Sciatic nerve (tissue), 2 donors: Measurements from ENCODE around the gene MAN1C1. TPM values are rescaled to one million over a fixed set of nuclear protein-coding genes. Genes with fewer than 3 reads are reported as not detected.

Experiments used
- ATAC-seq: fragments of 200-7000 bp; cut with Tn5 transposase; one replicate; pipeline ENCODE4 v1.9.1; 2020; ENCODE audit warnings: mild to moderate bottlenecking, moderate library complexity
- DNase-seq: peaks from one replicate; pipeline ENCODE4 v3.0.0-alpha.2; 2020; ENCODE audit warnings: low spot score
- intact Hi-C: fragments of 100-400 bp; cut with DNase I; formaldehyde crosslinking; loops from one replicate; pipeline ENCODE4 v1.14.2; 2022
- total RNA-seq: library from RNA; stranded (reverse); fragmentation: NEBNext Ultra II Directional; extraction: Animal tissue kit (Norgen Biotek cat#: 25700); gene quantifications from one replicate; pipeline ENCODE4 v1.2.1, GENCODE V29; 2021
- donor health status: DM: no; HTN: no; CAD: no.
- donor health status: DM: no; HTN: no; CAD: no.

The MAN1C1 gene
- total RNA-seq, 1 donor from 2014 or later: 29.4 TPM

GRCh38 chr1:25608488-25609178 is 8.0 kb upstream of the MAN1C1 start:
- ATAC-seq: peak; percentile 94
- intact Hi-C loops: no loop called here
- peak; percentile 93 for DNase-seq

DNA sequence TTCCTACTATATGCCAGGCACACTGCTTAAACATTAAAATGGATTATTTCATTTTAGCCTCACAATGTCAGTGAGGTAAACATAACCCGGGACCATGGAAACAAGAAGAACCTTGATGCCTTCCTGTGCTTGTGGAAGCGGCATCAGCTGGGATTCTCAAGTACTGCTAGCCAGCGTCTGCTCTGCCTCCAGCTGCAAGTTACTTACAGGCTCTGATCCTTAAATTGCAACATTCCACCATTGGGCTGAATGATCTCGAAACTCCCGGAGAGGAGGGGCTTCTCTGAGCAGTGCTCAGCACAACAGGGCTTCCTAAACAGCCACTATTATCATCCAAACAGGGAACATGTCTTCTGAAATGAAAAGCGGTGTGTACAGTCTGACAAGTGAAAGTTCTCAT is 6.7 kb upstream of the MAN1C1 start:
- DNase-seq: no peak
- ATAC-seq: no peak
- intact Hi-C loops: loop anchor here (5.0 kb wide), 1 partner anchor 192 kb away; the partner anchor contains the start of gene SELENON

DNA sequence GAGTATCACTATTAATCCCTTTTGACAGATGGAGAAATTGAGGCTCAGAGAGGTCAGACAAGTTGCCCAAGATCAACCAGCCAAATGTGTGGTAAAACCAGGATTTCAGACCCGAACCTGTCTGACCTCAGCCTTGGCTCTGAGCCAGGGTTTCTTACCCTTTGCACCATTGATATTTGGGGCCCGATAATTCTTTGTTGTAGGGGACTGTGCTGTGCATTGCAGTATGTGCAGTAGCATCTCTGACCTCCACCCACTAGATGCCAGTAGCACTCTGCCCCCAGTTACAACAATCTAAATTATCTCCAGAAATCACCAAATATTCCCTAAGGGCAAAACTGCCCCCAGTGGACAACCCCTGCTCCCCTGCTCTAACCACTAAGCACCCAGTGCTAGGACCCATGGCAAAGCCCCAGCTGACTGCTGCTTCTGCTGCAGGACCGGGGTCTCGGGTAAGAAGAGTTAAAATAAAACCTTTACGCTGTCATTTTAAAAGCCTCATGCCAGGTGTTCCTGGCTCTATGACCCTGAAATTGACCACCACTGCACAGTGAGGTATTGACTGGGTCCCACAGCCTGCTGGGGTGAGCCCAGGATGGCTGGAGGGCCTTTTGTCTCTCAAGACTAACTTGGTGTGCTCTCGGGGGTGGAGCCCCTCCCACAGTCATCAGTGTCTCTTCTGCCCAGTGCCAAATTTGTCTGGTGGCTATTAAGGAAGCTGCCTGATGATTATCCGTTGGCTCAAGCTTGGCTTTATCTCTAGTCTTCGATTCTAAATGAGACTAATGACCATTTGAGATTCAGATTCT is 5.6 kb upstream of the MAN1C1 start:
- ATAC-seq (no peak), DNase-seq (no peak)
- intact Hi-C loops: loop anchor here (5.0 kb wide), 1 partner anchor 191 kb away; the partner anchor contains the start of gene SELENON

GRCh38 chr1:25611843-25612242 is 4.7 kb upstream of the MAN1C1 start:
- intact Hi-C loops: loop anchor here (5.0 kb wide), 1 partner anchor 190 kb away; the partner anchor contains the start of gene SELENON

GRCh38 chr1:25612421-25612820 is 4.2 kb upstream of the MAN1C1 start:
- intact Hi-C loops: loop anchor here (5.0 kb wide), 1 partner anchor 190 kb away; the partner anchor contains the start of gene SELENON
- ATAC-seq (no peak), DNase-seq (no peak)

More at GRCh38 chr1:25611843-25612242, 4.7 kb upstream of the MAN1C1 start:
- DNase-seq: no peak
- no peak for ATAC-seq

GRCh38 chr1:25613091-25613490 is 3.5 kb upstream of the MAN1C1 start:
- DNase-seq (no peak), ATAC-seq (no peak)
- intact Hi-C loops: loop anchor here (5.0 kb wide), 1 partner anchor 189 kb away; the partner anchor contains the start of gene SELENON

GRCh38 chr1:25614501-25615171 is 2.0 kb upstream of the MAN1C1 start:
- DNase-seq (no peak), ATAC-seq (no peak)
- intact Hi-C loops: loop anchor here (5.0 kb wide), 1 partner anchor 188 kb away; the partner anchor contains the start of gene SELENON

DNA sequence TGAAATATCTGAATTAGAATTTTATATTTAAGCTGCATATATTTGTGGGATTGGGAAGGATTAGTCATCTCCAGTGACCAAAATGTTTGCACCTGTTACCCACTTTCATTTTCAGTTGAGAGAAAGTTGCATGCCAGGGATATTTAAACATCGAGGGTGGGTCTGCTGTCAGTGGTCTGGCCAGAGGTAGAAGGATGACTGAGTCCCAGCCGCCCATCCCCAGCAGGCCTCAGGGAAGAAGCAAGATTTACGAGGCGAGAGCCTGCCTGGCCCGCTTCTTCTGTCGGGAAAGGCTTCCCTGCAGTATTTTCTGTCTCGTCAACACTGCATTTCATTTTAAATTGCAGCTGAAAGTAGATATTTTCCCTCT is 1.4 kb upstream of the MAN1C1 start:
- DNase-seq: no peak
- no peak for ATAC-seq
- intact Hi-C loops: no loop called here

- intact Hi-C loops: no loop called here
- DNase-seq: no peak
- peak; percentile 40 for ATAC-seq
These were observed 962 bp upstream of the MAN1C1 start for GRCh38 chr1:25615563-25616094.

DNA sequence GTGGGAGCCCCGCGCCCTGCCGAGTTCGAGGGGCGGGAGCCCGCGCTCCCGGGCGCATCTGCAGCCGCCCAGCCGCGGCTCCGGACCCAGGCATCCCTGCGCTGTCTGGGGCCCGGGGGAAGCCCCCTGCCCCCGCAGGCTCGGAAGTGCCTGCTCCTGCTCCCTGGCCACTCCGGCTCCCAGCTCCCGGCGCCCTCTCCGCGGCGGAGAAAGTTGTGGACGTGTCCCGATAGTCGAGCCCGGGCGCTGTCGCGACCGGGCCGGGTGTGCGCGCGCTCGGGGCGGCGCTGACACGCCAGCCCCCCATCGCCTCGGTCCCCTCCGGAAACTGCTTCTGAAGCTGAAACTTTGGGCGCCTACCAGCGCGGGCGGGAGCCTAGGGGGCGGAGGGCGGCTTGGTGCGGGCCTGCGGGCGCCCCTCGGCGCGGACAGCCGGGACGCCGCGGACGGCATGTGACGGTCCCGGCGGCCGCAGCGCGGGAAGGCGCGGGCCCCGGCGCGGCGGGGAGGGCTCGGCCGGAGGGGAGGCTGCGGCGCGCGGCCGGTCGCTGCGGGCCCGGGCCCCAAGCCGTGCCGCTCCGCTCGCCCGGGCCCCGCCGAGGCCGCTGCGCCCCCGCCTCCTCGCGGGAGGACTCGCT is 515 bp downstream of the MAN1C1 start:
- intact Hi-C loops: no loop called here
- no peak for DNase-seq
- ATAC-seq: no peak

DNA sequence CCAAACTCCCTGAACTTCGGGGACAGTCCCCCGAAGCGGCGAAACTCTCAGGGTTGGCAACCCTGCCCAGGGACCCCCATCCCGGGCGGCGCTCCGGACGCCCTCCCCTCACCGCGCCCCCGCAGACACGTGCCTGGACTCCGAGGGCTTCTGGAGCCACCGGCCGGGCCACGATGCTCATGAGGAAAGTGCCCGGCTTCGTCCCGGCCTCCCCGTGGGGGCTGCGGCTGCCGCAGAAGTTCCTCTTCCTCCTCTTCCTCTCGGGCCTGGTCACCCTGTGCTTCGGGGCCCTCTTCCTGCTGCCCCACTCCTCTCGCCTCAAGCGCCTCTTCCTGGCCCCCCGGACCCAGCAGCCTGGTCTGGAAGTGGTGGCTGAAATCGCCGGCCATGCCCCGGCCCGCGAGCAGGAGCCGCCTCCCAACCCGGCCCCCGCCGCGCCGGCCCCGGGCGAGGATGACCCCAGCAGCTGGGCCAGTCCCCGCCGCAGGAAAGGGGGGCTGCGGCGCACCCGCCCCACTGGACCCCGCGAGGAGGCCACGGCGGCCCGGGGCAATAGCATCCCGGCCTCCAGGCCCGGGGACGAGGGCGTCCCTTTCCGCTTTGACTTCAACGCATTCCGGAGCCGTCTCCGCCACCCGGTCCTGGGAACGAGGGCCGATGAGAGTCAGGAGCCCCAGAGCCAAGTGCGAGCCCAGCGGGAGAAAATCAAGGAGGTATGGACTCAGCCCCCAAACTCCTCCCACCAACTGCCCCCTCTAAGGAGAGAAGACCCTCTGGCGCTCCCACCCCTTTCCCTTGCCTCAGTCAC is 1.2 kb downstream of the MAN1C1 start:
- intact Hi-C loops: no loop called here
- peak; percentile 71 for DNase-seq
- no peak for ATAC-seq

DNA sequence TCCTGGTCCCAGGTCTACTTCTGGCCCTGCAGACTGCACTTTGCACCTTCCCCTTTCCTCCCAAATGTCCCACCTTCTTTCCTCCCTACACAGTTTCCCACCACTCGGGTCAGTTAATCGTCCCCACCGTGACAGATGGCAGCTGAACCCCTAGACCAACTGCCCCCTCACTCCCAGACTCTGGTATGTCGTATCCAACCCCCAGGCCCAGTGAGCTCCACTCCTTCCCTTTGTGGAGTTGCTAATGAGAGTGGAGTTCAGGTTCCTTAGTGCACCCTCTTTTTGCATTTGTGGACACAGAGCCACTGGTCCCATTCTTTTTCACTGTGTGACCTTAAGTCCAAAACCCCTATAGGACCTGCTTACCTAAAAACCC is 1.8 kb downstream of the MAN1C1 start:
- intact Hi-C loops: no loop called here
- ATAC-seq (no peak), DNase-seq (no peak)

DNA sequence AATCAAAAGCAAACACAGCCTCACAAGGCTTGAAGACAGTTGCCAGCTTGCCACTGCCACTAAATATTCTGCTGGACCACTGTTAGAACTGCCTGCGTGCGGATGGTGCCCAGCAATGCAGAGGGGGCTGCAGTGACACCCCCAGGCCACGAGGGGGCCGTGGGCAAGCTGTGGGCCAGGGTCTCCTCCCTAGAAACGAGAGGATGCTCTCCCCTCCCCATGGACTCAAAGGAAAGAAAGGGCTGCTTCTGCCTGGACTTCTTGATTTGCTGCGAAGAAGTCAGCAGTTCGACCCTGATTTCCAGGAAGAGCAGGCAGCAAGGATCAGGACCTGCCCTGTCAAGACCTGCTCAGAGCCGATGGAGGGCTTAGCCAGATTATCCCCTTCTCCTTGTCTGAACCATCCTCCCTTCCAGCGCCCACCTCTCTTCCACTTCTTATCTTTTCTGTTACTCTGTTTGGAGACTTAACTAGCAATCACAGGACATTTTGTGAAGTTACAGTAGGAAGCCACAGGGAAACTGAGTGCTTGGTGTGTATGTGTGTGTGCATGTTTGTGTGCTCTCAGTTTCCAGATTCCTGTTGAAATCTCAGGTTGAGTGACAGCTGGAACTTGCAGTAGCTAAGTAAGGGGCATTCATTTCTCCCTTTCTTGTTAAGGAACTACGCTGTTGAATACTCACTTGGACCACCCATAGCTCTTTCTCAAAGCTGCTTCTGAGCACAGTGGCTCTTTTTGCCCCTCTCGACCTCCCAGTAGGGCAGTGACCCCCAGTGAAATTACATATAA is 2.7 kb downstream of the MAN1C1 start:
- no peak for DNase-seq
- ATAC-seq: peak; percentile 26
- intact Hi-C loops: no loop called here

DNA sequence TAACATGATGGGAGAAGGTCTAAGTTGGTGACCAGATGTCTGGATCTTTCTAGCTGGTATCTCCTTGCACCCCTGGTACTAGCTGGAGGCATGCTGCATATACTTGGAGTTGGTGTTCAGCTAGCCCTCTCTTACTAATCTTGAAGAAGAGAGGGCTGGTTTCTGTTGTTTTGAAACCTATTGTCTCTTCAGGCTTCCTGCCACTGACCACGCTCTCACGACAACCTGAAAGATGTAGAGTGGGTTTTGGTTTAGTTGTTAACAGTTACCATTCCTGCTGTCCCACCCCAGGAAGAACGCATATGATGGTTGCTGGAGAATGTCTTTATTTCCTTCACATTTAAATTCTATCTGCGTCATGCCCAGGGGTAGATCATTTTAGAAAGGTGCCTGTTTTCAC is 3.6 kb downstream of the MAN1C1 start:
- intact Hi-C loops: no loop called here
- DNase-seq (no peak), ATAC-seq (no peak)

- DNase-seq (no peak), ATAC-seq (no peak)
- intact Hi-C loops: no loop called here
These were observed 4.2 kb downstream of the MAN1C1 start for GRCh38 chr1:25620701-25621350.

- intact Hi-C loops: no loop called here
- DNase-seq (no peak), ATAC-seq (no peak)
These were observed 5.3 kb downstream of the MAN1C1 start for GRCh38 chr1:25621876-25622275.

- intact Hi-C loops: no loop called here
- ATAC-seq: no peak
- no peak for DNase-seq
These were observed 5.9 kb downstream of the MAN1C1 start for GRCh38 chr1:25622531-25622930.
